A549 (cell line): ENCODE data around the gene ALPI. TPM values are rescaled to one million over a fixed set of nuclear protein-coding genes. Genes with fewer than 3 reads are reported as not detected.

ENCODE experiments used
- ATAC-seq, 2 experiments: fragments of 200-7000 bp in 1 of 2; fragments of >200 bp in 1 of 2; cut with Nextera tagmentation in 1 of 2; cut with Tn5 transposase in 1 of 2; 3 replicates each; pipeline versions ENCODE4 v1.8.0 to v1.9.1; 2018 to 2020; ENCODE audit warnings: mild to moderate bottlenecking in 1 of 2, moderate library complexity in 1 of 2
- CTCF ChIA-PET: fragments of 300-600 bp; sonication (Branson Sonifier 250); formaldehyde crosslinking; extraction: SDS; loops from one replicate; lab custom pipeline; 2021; ENCODE audit warnings: antibody characterized with exemption, inconsistent platforms; lab: Yijun Ruan, JAX
- POLR2A ChIA-PET: fragments of 350-600 bp; formaldehyde crosslinking; extraction: SDS; loops from one replicate; lab custom pipeline; 2021; ENCODE audit warnings: antibody characterized with exemption, inconsistent platforms; lab: Yijun Ruan, JAX
- DNase-seq, 2 experiments: peaks; one replicate each; pipeline versions ENCODE4 v3.0.0 to v3.0.0-alpha.2; 2011 to 2016; ENCODE audit warnings: low read depth in 1 of 2, low spot score in 1 of 2
- FAIRE-seq: peaks from 2 replicates; lab custom pipeline; 2011; peaks lifted over from hg19 to GRCh38; lab: Jason Lieb, UNC
- H3K27ac ChIP-seq, 2 experiments: fragments of >200 bp; sonication (Bioruptor Twin); formaldehyde crosslinking; 3 replicates each; pipeline ENCODE4 v1.5.1; 2016 to 2017
- H3K4me1 ChIP-seq: fragments of >200 bp; sonication (Bioruptor Twin); formaldehyde crosslinking; 3 replicates; pipeline ENCODE4 v1.6.1; 2016
- H3K4me2 ChIP-seq: fragments of >200 bp; sonication (Bioruptor Twin); formaldehyde crosslinking; 3 replicates; pipeline ENCODE4 v1.6.1; 2016
- H3K4me3 ChIP-seq: fragments of >200 bp; sonication (Bioruptor Twin); formaldehyde crosslinking; 3 replicates; pipeline ENCODE4 v1.5.1; 2016
- H3K9me3 ChIP-seq: fragments of >200 bp; sonication (Bioruptor Twin); formaldehyde crosslinking; 3 replicates; pipeline ENCODE4 v1.6.1; 2016
- BHLHE40 ChIP-seq: IDR thresholded peaks from 2 replicates; pipeline ENCODE4 v1.6.1; 2012; ENCODE audit warnings: low read depth, low read length, inconsistent platforms
- CBX8 ChIP-seq: fragments of 200-600 bp; sonication (generic); IDR thresholded peaks from 2 replicates; pipeline ENCODE4 v1.6.1; 2016
- CEBPB ChIP-seq, 2 experiments: fragments of >200 bp in 1 of 2; sonication (Bioruptor Twin) in 1 of 2; formaldehyde crosslinking in 1 of 2; IDR thresholded peaks; 2 replicates each; pipeline ENCODE4 v1.6.1; 2012 to 2016
- CHD4 ChIP-seq: fragments of 200-600 bp; sonication (generic); IDR thresholded peaks from 2 replicates; pipeline ENCODE4 v1.6.1; 2016; ENCODE audit warnings: antibody characterized with exemption, mild to moderate bottlenecking, borderline replicate concordance
- EHF ChIP-seq: fragments of 250-450 bp; sonication (Bioruptor Pico); IDR thresholded peaks from 2 replicates; pipeline ENCODE4 v1.5.0; 2020; ENCODE audit warnings: mild to moderate bottlenecking
- ESRRA ChIP-seq: fragments of 150-350 bp; IDR thresholded peaks from 2 replicates; pipeline ENCODE4 v1.6.1; 2014; ENCODE audit warnings: mild to moderate bottlenecking, low read length, borderline replicate concordance
- FOSB ChIP-seq: fragments of 250-450 bp; sonication (Bioruptor Pico); IDR thresholded peaks from 2 replicates; pipeline ENCODE4 v1.5.0; 2020; ENCODE audit warnings: mild to moderate bottlenecking, moderate library complexity
- FOXS1 ChIP-seq: fragments of 250-450 bp; sonication (Bioruptor Pico); IDR thresholded peaks from 2 replicates; pipeline ENCODE4 v1.5.0; 2020; ENCODE audit warnings: mild to moderate bottlenecking, moderate library complexity
- HEYL ChIP-seq: fragments of 250-450 bp; sonication (Bioruptor Pico); IDR thresholded peaks from 2 replicates; pipeline ENCODE4 v1.8.0; 2021; ENCODE audit warnings: mild to moderate bottlenecking, moderate library complexity
- JUNB ChIP-seq: fragments of >200 bp; sonication (Bioruptor Twin); formaldehyde crosslinking; IDR thresholded peaks from 2 replicates; pipeline ENCODE4 v1.6.1; 2016
- KDM5A ChIP-seq: fragments of 200-600 bp; sonication (generic); IDR thresholded peaks from 2 replicates; pipeline ENCODE4 v1.6.1; 2016; ENCODE audit warnings: antibody characterized with exemption, mild to moderate bottlenecking
- MAZ ChIP-seq: fragments of 150-350 bp; IDR thresholded peaks from 2 replicates; pipeline ENCODE4 v1.6.1; 2014; ENCODE audit warnings: antibody characterized with exemption, low read depth, low read length, borderline replicate concordance
- NPAS2 ChIP-seq: fragments of 250-450 bp; sonication (Bioruptor Pico); IDR thresholded peaks from 2 replicates; pipeline ENCODE4 v1.8.0; 2022; ENCODE audit warnings: mild to moderate bottlenecking, moderate library complexity, borderline replicate concordance
- NR3C1 ChIP-seq: fragments of >200 bp; sonication (Bioruptor Twin); formaldehyde crosslinking; IDR thresholded peaks from 3 replicates; pipeline ENCODE4 v1.6.1; 2017
- POLR2A ChIP-seq: IDR thresholded peaks from 2 replicates; pipeline ENCODE4 v1.6.1; 2012; ENCODE audit warnings: mild to moderate bottlenecking, low read length
- RARB ChIP-seq: fragments of 250-450 bp; sonication (Bioruptor Pico); IDR thresholded peaks from 2 replicates; pipeline ENCODE4 v1.8.0; 2021; ENCODE audit warnings: mild to moderate bottlenecking, moderate library complexity
- RFX5 ChIP-seq: fragments of 450-650 bp; IDR thresholded peaks from 2 replicates; pipeline ENCODE4 v1.7.1; 2014; ENCODE audit warnings: antibody characterized with exemption, mild to moderate bottlenecking, moderate library complexity
- SMC3 ChIP-seq: fragments of >200 bp; sonication (Bioruptor Twin); formaldehyde crosslinking; IDR thresholded peaks from 3 replicates; pipeline ENCODE4 v1.6.1; 2018; ENCODE audit warnings: inconsistent platforms
- SREBF2 ChIP-seq: fragments of 450-650 bp; IDR thresholded peaks from 2 replicates; pipeline ENCODE4 v1.6.1; 2014; ENCODE audit warnings: mild to moderate bottlenecking, moderate library complexity
- TFCP2L1 ChIP-seq: fragments of 250-450 bp; sonication (Bioruptor Pico); IDR thresholded peaks from 2 replicates; pipeline ENCODE4 v1.5.0; 2021; ENCODE audit warnings: mild to moderate bottlenecking
- ZC3H11A ChIP-seq: fragments of 450-650 bp; IDR thresholded peaks from 2 replicates; pipeline ENCODE4 v1.6.1; 2014; ENCODE audit warnings: antibody characterized with exemption, mild to moderate bottlenecking
- ZFP36 ChIP-seq: fragments of 450-650 bp; IDR thresholded peaks from 2 replicates; pipeline ENCODE4 v1.6.1; 2014; ENCODE audit warnings: borderline replicate concordance; ENCODE audit not compliant: partially characterized antibody
- ZSCAN20 ChIP-seq: fragments of 250-450 bp; sonication (Bioruptor Pico); IDR thresholded peaks from 2 replicates; pipeline ENCODE4 v1.8.0; 2022; ENCODE audit warnings: mild to moderate bottlenecking, moderate library complexity
- WGBS: methylation state at CpG from one replicate; pipeline ENCODE4 v1.1.6; 2017; ENCODE audit errors: missing lambda C conversion rate; 5-methylcytosine and 5-hydroxymethylcytosine counted together
- polyA plus RNA-seq, 4 experiments: library from polyadenylated mRNA; depleted of rRNA in 3 of 4; stranded (reverse); fragments of >200 nt; fragmentation: RNase III in 1 of 4; extraction: RNeasy Plus Mini Kit Qiagen cat#74134 plus additional on column Dnase treatment in 1 of 4; gene quantifications; 2 replicates in 3 of 4; 3 replicates in 1 of 4; pipeline ENCODE4 v1.2.3, GENCODE V29; 2011 to 2017
- TF ChIP-seq, protein P1 (sequence below): fragments of >200 bp; sonication (Bioruptor Twin); formaldehyde crosslinking; IDR thresholded peaks from 3 replicates; pipeline ENCODE4 v1.5.1; 2016
- TF ChIP-seq, protein P2 (sequence below): fragments of >200 bp; sonication (Bioruptor Twin); formaldehyde crosslinking; IDR thresholded peaks from 2 replicates; pipeline ENCODE4 v1.6.1; 2016
- TF ChIP-seq, protein P3 (sequence below): IDR thresholded peaks from 2 replicates; pipeline ENCODE4 v1.6.1; 2012; ENCODE audit warnings: low read depth, borderline replicate concordance

The ALPI gene
- polyA plus RNA-seq, 2 of the 4 experiments (the other 2 are of a cell fraction), result 0.05 TPM; not detected in 1

DNA sequence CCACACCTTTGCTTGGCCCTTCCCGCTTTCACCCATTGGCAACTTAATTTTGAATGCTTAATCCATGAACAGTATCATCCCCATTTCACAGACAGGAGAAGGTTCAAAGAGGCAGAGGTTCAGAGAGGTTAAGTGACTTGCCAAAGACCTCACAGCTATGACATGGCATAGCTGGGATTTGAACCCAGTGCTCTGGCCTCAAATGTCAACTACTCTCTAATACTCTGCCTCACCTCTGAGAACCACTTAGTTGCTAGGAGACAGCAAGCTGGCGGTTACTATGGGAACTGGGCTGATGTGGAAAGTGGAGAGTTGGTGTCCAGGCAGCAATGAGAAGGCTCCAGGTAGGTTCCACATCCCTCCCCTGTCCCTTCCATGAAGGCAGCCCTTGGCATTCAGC lies 48.5 kb downstream of the ALPI start:
- ATAC-seq, result no peak
- no peak overlapping the region for H3K27ac ChIP-seq
- CTCF ChIA-PET, result interaction anchor here (0.7 to 1.4 kb wide), 3 partner anchors 17 to 57 kb away, joined by 3 to 5 read pairs (median 4); no protein-coding TSS in a partner anchor
- 89% methylated on average over 2 of the region's 2 CpGs for WGBS
- no peak for FAIRE-seq
- peak; percentile 15 for TF ChIP-seq ZFP36
- TF ChIP-seq, protein P1, sequence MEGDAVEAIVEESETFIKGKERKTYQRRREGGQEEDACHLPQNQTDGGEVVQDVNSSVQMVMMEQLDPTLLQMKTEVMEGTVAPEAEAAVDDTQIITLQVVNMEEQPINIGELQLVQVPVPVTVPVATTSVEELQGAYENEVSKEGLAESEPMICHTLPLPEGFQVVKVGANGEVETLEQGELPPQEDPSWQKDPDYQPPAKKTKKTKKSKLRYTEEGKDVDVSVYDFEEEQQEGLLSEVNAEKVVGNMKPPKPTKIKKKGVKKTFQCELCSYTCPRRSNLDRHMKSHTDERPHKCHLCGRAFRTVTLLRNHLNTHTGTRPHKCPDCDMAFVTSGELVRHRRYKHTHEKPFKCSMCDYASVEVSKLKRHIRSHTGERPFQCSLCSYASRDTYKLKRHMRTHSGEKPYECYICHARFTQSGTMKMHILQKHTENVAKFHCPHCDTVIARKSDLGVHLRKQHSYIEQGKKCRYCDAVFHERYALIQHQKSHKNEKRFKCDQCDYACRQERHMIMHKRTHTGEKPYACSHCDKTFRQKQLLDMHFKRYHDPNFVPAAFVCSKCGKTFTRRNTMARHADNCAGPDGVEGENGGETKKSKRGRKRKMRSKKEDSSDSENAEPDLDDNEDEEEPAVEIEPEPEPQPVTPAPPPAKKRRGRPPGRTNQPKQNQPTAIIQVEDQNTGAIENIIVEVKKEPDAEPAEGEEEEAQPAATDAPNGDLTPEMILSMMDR, result no peak
- H3K4me3 ChIP-seq, result no peak overlapping the region
- DNase-seq, result peak in 1 of 2 experiments; percentile 41
- H3K9me3 ChIP-seq, result no peaks in the 10 kb centered on the region
- H3K4me1 ChIP-seq, result peaks cover 24% of the 10 kb centered on the region
- H3K4me2 ChIP-seq, result no peak overlapping the region
- POLR2A ChIA-PET, result no interaction called here

DNA sequence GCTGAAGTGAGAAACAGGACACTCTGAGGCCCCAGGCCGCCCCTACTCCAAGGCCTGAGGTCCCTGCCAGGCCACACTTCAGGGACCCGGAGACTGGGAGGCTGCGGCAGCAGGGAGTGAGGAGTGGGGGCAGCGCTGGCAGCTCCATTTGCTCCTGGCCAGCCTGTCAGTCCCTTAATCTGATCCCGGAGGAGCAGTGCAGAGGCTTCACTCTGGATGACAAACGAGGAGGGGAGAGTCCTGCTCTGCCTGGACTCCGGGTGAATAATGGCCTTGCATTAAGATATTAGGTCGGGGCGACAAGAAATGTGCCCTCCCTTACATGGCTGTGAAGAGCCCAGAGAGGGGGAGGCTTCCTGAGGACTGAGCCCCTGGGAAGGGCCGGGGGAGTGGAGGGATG lies 49.9 kb downstream of the ALPI start:
- Histone ChIP-seq H3K4me1 (peaks cover 24% of the 10 kb centered on the region), H3K4me2 (no peak overlapping the region), H3K4me3 (no peak overlapping the region), H3K27ac (no peak overlapping the region)
- POLR2A ChIA-PET, result no interaction called here
- FAIRE-seq (no peak), DNase-seq (no peak)
- no peak for TF ChIP-seq RARB
- TF ChIP-seq ESRRA, result no peak
- no peak for TF ChIP-seq CHD4
- TF ChIP-seq NPAS2, result no peak
- TF ChIP-seq TFCP2L1, result no peak
- TF ChIP-seq, protein P2, sequence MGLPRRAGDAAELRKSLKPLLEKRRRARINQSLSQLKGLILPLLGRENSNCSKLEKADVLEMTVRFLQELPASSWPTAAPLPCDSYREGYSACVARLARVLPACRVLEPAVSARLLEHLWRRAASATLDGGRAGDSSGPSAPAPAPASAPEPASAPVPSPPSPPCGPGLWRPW, result no peak
- no peak for TF ChIP-seq FOXS1
- TF ChIP-seq FOSB (CRISPR knock-in tag), result no peak
- no peak for TF ChIP-seq NR3C1
- TF ChIP-seq SMC3, result no peak
- TF ChIP-seq HEYL, result no peak
- TF ChIP-seq, protein P3, sequence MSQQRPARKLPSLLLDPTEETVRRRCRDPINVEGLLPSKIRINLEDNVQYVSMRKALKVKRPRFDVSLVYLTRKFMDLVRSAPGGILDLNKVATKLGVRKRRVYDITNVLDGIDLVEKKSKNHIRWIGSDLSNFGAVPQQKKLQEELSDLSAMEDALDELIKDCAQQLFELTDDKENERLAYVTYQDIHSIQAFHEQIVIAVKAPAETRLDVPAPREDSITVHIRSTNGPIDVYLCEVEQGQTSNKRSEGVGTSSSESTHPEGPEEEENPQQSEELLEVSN, result no peak
- no peak for TF ChIP-seq CEBPB (IDR thresholded peaks at IDR 0.05)
- no peak for TF ChIP-seq CBX8
- no peak for TF ChIP-seq SREBF2
- no peak for TF ChIP-seq MAZ
- TF ChIP-seq ZSCAN20 (CRISPR knock-in tag), result no peak
- no peak for TF ChIP-seq ZFP36
- TF ChIP-seq JUNB, result no peak
- TF ChIP-seq, protein P1, result no peak
- TF ChIP-seq, all 56 proteins: peak for 0
- CTCF ChIA-PET, result interaction anchor here (1.0 kb wide), 1 partner anchor 66 kb away, joined by 3 read pairs; no protein-coding TSS in a partner anchor
- WGBS, result 68% methylated on average over 6 of the region's 10 CpGs
- ATAC-seq, result peak in 1 of 2 experiments; percentile 9; a peak in 2 of 6 replicates
- no peaks in the 10 kb centered on the region for H3K9me3 ChIP-seq

DNA sequence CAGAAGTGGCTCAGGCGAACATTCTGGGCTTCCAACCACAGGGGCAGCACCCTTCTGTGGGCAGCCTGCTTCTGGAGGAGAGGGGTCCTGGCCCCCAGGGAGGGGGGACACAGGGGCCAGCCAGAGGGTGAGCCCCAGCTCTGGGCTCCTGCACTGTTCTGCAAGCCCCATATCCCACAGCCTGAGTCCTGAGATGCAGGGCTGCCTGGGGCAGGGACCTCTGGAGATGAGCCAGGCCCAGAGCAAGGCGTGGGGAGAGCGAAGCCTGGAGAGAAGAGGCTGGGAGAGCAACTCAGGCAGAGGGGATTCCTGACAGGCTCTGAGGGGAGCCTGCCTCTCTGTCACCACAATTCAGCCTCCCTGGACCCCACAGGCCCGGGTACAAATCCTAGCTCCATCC lies 50.8 kb downstream of the ALPI start:
- 76% methylated on average over 2 of the region's 4 CpGs for WGBS
- H3K4me3 ChIP-seq, result no peak overlapping the region
- no peak overlapping the region for H3K4me2 ChIP-seq
- DNase-seq (no peak), ATAC-seq (peak; percentile 46 to 48; a peak in 4 of 6 replicates), FAIRE-seq (no peak)
- POLR2A ChIA-PET, result no interaction called here
- H3K4me1 ChIP-seq, result peaks cover 20% of the 10 kb centered on the region
- TF ChIP-seq KDM5A, result no peak
- no peak for TF ChIP-seq MAZ
- TF ChIP-seq ZC3H11A, result no peak
- TF ChIP-seq ZSCAN20 (CRISPR knock-in tag), result no peak
- no peak for TF ChIP-seq RFX5
- no peak for TF ChIP-seq BHLHE40
- TF ChIP-seq POLR2A, result no peak
- TF ChIP-seq EHF (CRISPR knock-in tag), result no peak
- CTCF ChIA-PET, result interaction anchor here (2.2 to 7.9 kb wide), 2 partner anchors 12 to 15 kb away, joined by 6 to 77 read pairs; partner anchors contain the start of gene PRSS56
- no peak overlapping the region for H3K27ac ChIP-seq
- no peaks in the 10 kb centered on the region for H3K9me3 ChIP-seq
